ENCODE results near the gene FAM228A.

Gene FAM228A

DNA sequence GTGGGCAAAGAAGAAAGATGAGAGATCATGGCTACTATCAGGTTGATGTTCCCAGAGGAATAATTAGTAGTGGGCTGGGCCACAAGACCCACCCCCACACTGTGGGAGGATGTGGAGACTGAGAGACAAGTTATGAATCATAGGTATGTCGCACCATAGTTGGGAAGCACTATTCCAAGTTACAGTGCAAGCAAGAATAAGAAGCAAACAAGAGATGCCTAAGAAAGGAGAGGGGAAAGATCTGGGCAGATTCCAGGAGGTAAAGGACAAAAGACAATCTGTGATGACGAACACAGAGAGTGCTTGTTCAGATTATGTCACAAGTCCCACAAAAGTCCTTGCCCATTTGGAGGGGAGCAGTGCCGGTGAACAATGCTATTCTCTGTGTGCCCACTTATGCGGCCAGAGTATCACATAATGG is 56.6 kb downstream of the FAM228A start:
- DNase-seq, result no peak

- no peak for DNase-seq
These were observed 58.5 kb downstream of the FAM228A start for GRCh38 chr2:24233321-24233720.

- no peak for DNase-seq
These were observed 62.5 kb downstream of the FAM228A start for GRCh38 chr2:24237313-24237712.

DNA sequence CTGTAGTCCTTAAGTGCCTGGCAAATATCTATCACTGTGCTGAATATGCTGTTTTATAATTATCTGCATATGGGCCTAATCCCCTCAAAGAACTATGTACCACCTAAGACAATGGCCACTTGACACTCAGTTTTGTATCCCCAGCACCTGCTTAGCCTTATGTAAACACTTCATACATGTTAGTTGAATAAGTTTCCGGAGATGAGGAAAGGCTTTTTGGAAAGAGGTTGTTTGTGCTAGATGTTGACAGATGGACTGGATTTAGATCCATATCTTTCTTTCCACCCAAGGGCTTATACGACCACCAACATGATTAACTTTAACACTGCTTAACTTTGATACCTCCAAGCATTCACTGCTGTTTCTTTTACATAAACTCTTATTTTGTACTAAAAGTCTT is 63.3 kb downstream of the FAM228A start:
- DNase-seq, result no peak

GRCh38 chr2:24239553-24239952 is 64.7 kb downstream of the FAM228A start:
- DNase-seq, result no peak
